GM18526 (cell line): ENCODE measurements around the gene OARD1.

Experiments used
- POLR2A ChIP-seq: IDR thresholded peaks from 3 replicates; pipeline ENCODE4 v1.6.1; 2011; ENCODE audit not compliant: insufficient read length; ENCODE audit errors: extremely low read depth

Gene OARD1

GRCh38 chr6:41059556-41059955, 12.6 kb downstream of the OARD1 start:
- TF ChIP-seq POLR2A: no peak

- TF ChIP-seq POLR2A: no peak
These were observed 13.4 kb downstream of the OARD1 start for GRCh38 chr6:41058783-41059181.

GRCh38 chr6:41056768-41057490, 15.2 kb downstream of the OARD1 start:
- no peak for TF ChIP-seq POLR2A

- no peak for TF ChIP-seq POLR2A
These were observed 17.0 kb downstream of the OARD1 start for GRCh38 chr6:41055149-41055548.

- no peak for TF ChIP-seq POLR2A
These were observed 17.6 kb downstream of the OARD1 start for GRCh38 chr6:41054511-41054910.

- TF ChIP-seq POLR2A: no peak
These were observed 19.1 kb downstream of the OARD1 start, which contains the start of gene APOBEC2 for GRCh38 chr6:41053041-41053440. Gene APOBEC2 (plus strand): TSS chr6:41053202. CDS start chr6:41053348, 146 bp downstream.

GRCh38 chr6:41051873-41052272, 20.3 kb downstream of the OARD1 start:
- TF ChIP-seq POLR2A: no peak

- TF ChIP-seq POLR2A: no peak
These were observed 21.6 kb downstream of the OARD1 start for GRCh38 chr6:41050536-41050935.

GRCh38 chr6:41049955-41050354, 22.2 kb downstream of the OARD1 start:
- no peak for TF ChIP-seq POLR2A

GRCh38 chr6:41049521-41049920, 22.6 kb downstream of the OARD1 start:
- no peak for TF ChIP-seq POLR2A

GRCh38 chr6:41047745-41048732, 24.1 kb downstream of the OARD1 start:
- TF ChIP-seq POLR2A: no peak

- no peak for TF ChIP-seq POLR2A
These were observed 24.9 kb downstream of the OARD1 start for GRCh38 chr6:41047306-41047705.

GRCh38 chr6:41046084-41046483, 26.1 kb downstream of the OARD1 start:
- TF ChIP-seq POLR2A: no peak

GRCh38 chr6:41045664-41046063, 26.5 kb downstream of the OARD1 start:
- TF ChIP-seq POLR2A: no peak

- TF ChIP-seq POLR2A: no peak
These were observed 29.0 kb downstream of the OARD1 start for GRCh38 chr6:41043151-41043550.

- no peak for TF ChIP-seq POLR2A
These were observed 29.7 kb downstream of the OARD1 start, which contains the start of gene TSPO2 for GRCh38 chr6:41042226-41043055. Gene TSPO2 (plus strand): TSS chr6:41042467. CDS start chr6:41042986, 519 bp downstream.
